OCI-LY3 (cell line): ENCODE data around the gene FSIP2.

Source experiments
- H2AFZ ChIP-seq: fragments of 200-600, 300-600 bp; shearing (Covaris generic); 2 replicates; pipeline ENCODE4 v1.6.0; 2014; ENCODE audit warnings: antibody characterized with exemption, low read depth, low read length
- H3K27ac ChIP-seq: fragments of 200-600, 300-600 bp; sonication (generic); 2 replicates; pipeline ENCODE4 v1.5.1; 2014; ENCODE audit warnings: mild to moderate bottlenecking, low read length, moderate library complexity, mixed read lengths
- H3K27me3 ChIP-seq: fragments of 200-600, 300-600 bp; sonication (generic); 2 replicates; pipeline ENCODE4 v1.6.1; 2014; ENCODE audit warnings: low read depth, low read length, mixed read lengths
- H3K36me3 ChIP-seq: fragments of 200-600, 300-600 bp; sonication (generic); replicated peaks from 2 replicates; pipeline ENCODE3; 2014; ENCODE audit warnings: low read depth, low read length, mixed read lengths
- H3K4me1 ChIP-seq: fragments of 300-600, 200-600 bp; sonication (generic); 2 replicates; pipeline ENCODE4 v1.6.1; 2014; ENCODE audit warnings: low read length, mixed read lengths
- H3K4me2 ChIP-seq: fragments of 200-600, 300-600 bp; sonication (generic); 2 replicates; pipeline ENCODE4 v1.6.1; 2014; ENCODE audit warnings: low read length, mixed read lengths
- H3K4me3 ChIP-seq: fragments of 300-600, 200-600 bp; sonication (generic); 2 replicates; pipeline ENCODE4 v1.5.1; 2014; ENCODE audit warnings: antibody characterized with exemption, mild to moderate bottlenecking, low read length, moderate library complexity
- H3K79me2 ChIP-seq: fragments of 300-600, 200-600 bp; shearing (Covaris generic); 2 replicates; pipeline ENCODE4 v1.6.1; 2014; ENCODE audit warnings: mild to moderate bottlenecking, low read length, mixed read lengths
- H3K9ac ChIP-seq: fragments of 300-600, 200-600 bp; shearing (Covaris generic); 2 replicates; pipeline ENCODE4 v1.6.0; 2014; ENCODE audit warnings: mild to moderate bottlenecking, low read length, moderate library complexity
- H3K9me3 ChIP-seq: fragments of 200-600, 300-600 bp; shearing (Covaris generic); 2 replicates; pipeline ENCODE4 v1.6.1; 2014; ENCODE audit warnings: low read length, mixed read lengths; ENCODE audit not compliant: insufficient read depth
- H4K20me1 ChIP-seq: fragments of 200-600, 300-600 bp; sonication (generic); 2 replicates; pipeline ENCODE4 v1.6.1; 2016; ENCODE audit warnings: low read length, mixed read lengths; ENCODE audit not compliant: insufficient read depth
- CTCF ChIP-seq: fragments of 200-600, 300-600 bp; sonication (generic); IDR thresholded peaks from 2 replicates; pipeline ENCODE4 v1.5.1; 2014; ENCODE audit warnings: antibody characterized with exemption, low read length, low read depth
- EZH2phosphoT487 ChIP-seq: fragments of 200-600 bp; shearing (Covaris generic); IDR thresholded peaks from 2 replicates; pipeline ENCODE4 v1.6.1; 2018; ENCODE audit warnings: antibody characterized with exemption, mixed run types, low read depth

FSIP2 gene

GRCh38 chr2:185821467-185821866 is 82.9 kb downstream of the FSIP2 start:
- H3K36me3 ChIP-seq: no peaks in the 10 kb centered on the region
- H2AFZ ChIP-seq: no peak overlapping the region
- no peak overlapping the region for H3K27ac ChIP-seq
- H3K9me3 ChIP-seq: 0 out of 2 replicates have a peak, but pooled peaks cover 2% of the 10 kb centered on the region
- no peak for TF ChIP-seq EZH2phosphoT487
- TF ChIP-seq CTCF: no peak
- no peaks in the 10 kb centered on the region for H3K27me3 ChIP-seq
- H4K20me1 ChIP-seq: no peaks in the 10 kb centered on the region
- H3K9ac ChIP-seq: no peak overlapping the region
- no peaks in the 10 kb centered on the region for H3K79me2 ChIP-seq
- no peak overlapping the region for H3K4me3 ChIP-seq
- no peak overlapping the region for H3K4me2 ChIP-seq
- H3K4me1 ChIP-seq: no peaks in the 10 kb centered on the region

- no peaks in the 10 kb centered on the region for H3K4me1 ChIP-seq
Observed at GRCh38 chr2:185823773-185824172, 85.2 kb downstream of the FSIP2 start.

GRCh38 chr2:185825557-185825956 is 87.0 kb downstream of the FSIP2 start:
- H4K20me1 ChIP-seq: no peaks in the 10 kb centered on the region
- H3K4me3 ChIP-seq: no peak overlapping the region
- no peaks in the 10 kb centered on the region for H3K79me2 ChIP-seq
- TF ChIP-seq CTCF: no peak
- no peak for TF ChIP-seq EZH2phosphoT487
- no peaks in the 10 kb centered on the region for H3K9me3 ChIP-seq
- H3K36me3 ChIP-seq: no peaks in the 10 kb centered on the region
- H2AFZ ChIP-seq: no peak overlapping the region
- H3K4me1 ChIP-seq: no peaks in the 10 kb centered on the region
- no peaks in the 10 kb centered on the region for H3K27me3 ChIP-seq
- H3K27ac ChIP-seq: no peak overlapping the region
- H3K4me2 ChIP-seq: no peak overlapping the region
- H3K9ac ChIP-seq: no peak overlapping the region

More at GRCh38 chr2:185823773-185824172, 85.2 kb downstream of the FSIP2 start:
- H3K36me3 ChIP-seq: no peaks in the 10 kb centered on the region
- H3K9ac ChIP-seq: no peak overlapping the region
- H3K79me2 ChIP-seq: no peaks in the 10 kb centered on the region
- H2AFZ ChIP-seq: no peak overlapping the region
- H3K9me3 ChIP-seq: no peaks in the 10 kb centered on the region
- no peaks in the 10 kb centered on the region for H4K20me1 ChIP-seq
- TF ChIP-seq EZH2phosphoT487 (no peak), CTCF (no peak)
- no peak overlapping the region for H3K27ac ChIP-seq
- no peak overlapping the region for H3K4me3 ChIP-seq
- H3K27me3 ChIP-seq: no peaks in the 10 kb centered on the region
- no peak overlapping the region for H3K4me2 ChIP-seq

GRCh38 chr2:185828326-185828725 is 89.7 kb downstream of the FSIP2 start:
- Histone ChIP-seq H3K9ac (no peak overlapping the region), H3K79me2 (no peaks in the 10 kb centered on the region), H4K20me1 (no peaks in the 10 kb centered on the region), H3K9me3 (no peaks in the 10 kb centered on the region), H3K4me1 (no peaks in the 10 kb centered on the region), H3K27ac (no peak overlapping the region), H3K4me3 (no peak overlapping the region), H3K4me2 (no peak overlapping the region), H3K36me3 (no peaks in the 10 kb centered on the region), H3K27me3 (no peaks in the 10 kb centered on the region), H2AFZ (no peak overlapping the region)
- no peak for TF ChIP-seq EZH2phosphoT487
- TF ChIP-seq CTCF: no peak
